ENCODE measurements around the gene KCNA2.

Gene KCNA2

GRCh38 chr1:110626889-110627288 lies 20.7 kb upstream of the KCNA2 start:
- no peak for TF ChIP-seq CTCF (IDR thresholded peaks at IDR 0.05; ENCODE audit: unreplicated experiment in 3 of 3)
- Mint-ChIP-seq H3K4me3 (no peak overlapping the region), H3K27me3 (ENCODE audit: low read depth) (peaks cover 45% of the 10 kb centered on the region), H3K9me3 (no peaks in the 10 kb centered on the region), H3K36me3 (ENCODE audit: low read depth) (no peaks in the 10 kb centered on the region), H3K4me1 (no peaks in the 10 kb centered on the region), H3K27ac (no peak overlapping the region)

- no peak overlapping the region for H3K27ac Mint-ChIP-seq
- no peaks in the 10 kb centered on the region for H3K9me3 Mint-ChIP-seq
- peaks cover 6% of the 10 kb centered on the region for H3K4me1 Mint-ChIP-seq
- no peaks in the 10 kb centered on the region for H3K36me3 Mint-ChIP-seq (ENCODE audit: low read depth)
- TF ChIP-seq CTCF (IDR thresholded peaks at IDR 0.05; ENCODE audit: unreplicated experiment in 3 of 3) = no peak
- H3K27me3 Mint-ChIP-seq (ENCODE audit: low read depth) = peaks cover 79% of the 10 kb centered on the region
- no peak overlapping the region for H3K4me3 Mint-ChIP-seq
Observed at GRCh38 chr1:110620686-110621085, 14.5 kb upstream of the KCNA2 start.

GRCh38 chr1:110620250-110620615 lies 14.1 kb upstream of the KCNA2 start:
- H3K36me3 Mint-ChIP-seq (ENCODE audit: low read depth) = no peaks in the 10 kb centered on the region
- H3K27me3 Mint-ChIP-seq (ENCODE audit: low read depth) = peaks cover 82% of the 10 kb centered on the region
- peaks cover 6% of the 10 kb centered on the region for H3K4me1 Mint-ChIP-seq
- no peak for TF ChIP-seq CTCF (IDR thresholded peaks at IDR 0.05; ENCODE audit: unreplicated experiment in 3 of 3)
- no peak overlapping the region for H3K4me3 Mint-ChIP-seq
- no peak overlapping the region for H3K27ac Mint-ChIP-seq
- H3K9me3 Mint-ChIP-seq = no peaks in the 10 kb centered on the region

GRCh38 chr1:110619412-110620249 lies 13.5 kb upstream of the KCNA2 start:
- Mint-ChIP-seq H3K36me3 (ENCODE audit: low read depth) (no peaks in the 10 kb centered on the region), H3K27me3 (ENCODE audit: low read depth) (peaks cover 83% of the 10 kb centered on the region), H3K27ac (no peak overlapping the region)

GRCh38 chr1:110618668-110619067 lies 12.5 kb upstream of the KCNA2 start:
- Mint-ChIP-seq H3K27me3 (ENCODE audit: low read depth) (peaks cover 86% of the 10 kb centered on the region), H3K36me3 (ENCODE audit: low read depth) (no peaks in the 10 kb centered on the region), H3K4me1 (peaks cover 6% of the 10 kb centered on the region), H3K27ac (no peak overlapping the region), H3K4me3 (no peak overlapping the region), H3K9me3 (no peaks in the 10 kb centered on the region)
- TF ChIP-seq CTCF (IDR thresholded peaks at IDR 0.05; ENCODE audit: unreplicated experiment in 3 of 3) = no peak

More at GRCh38 chr1:110619412-110620249, 13.5 kb upstream of the KCNA2 start:
- H3K4me3 Mint-ChIP-seq = peak overlapping the region in 1 of 3 experiments; percentile 22
- peak; percentile 94 to 96 (median 95) for TF ChIP-seq CTCF (IDR thresholded peaks at IDR 0.05; ENCODE audit: unreplicated experiment in 3 of 3)
- no peaks in the 10 kb centered on the region for H3K9me3 Mint-ChIP-seq
- peaks cover 6% of the 10 kb centered on the region for H3K4me1 Mint-ChIP-seq

- Mint-ChIP-seq H3K27ac (no peak overlapping the region), H3K36me3 (ENCODE audit: low read depth) (no peaks in the 10 kb centered on the region), H3K4me3 (no peak overlapping the region), H3K27me3 (ENCODE audit: low read depth) (peaks cover 88% of the 10 kb centered on the region), H3K4me1 (peaks cover 6% of the 10 kb centered on the region), H3K9me3 (no peaks in the 10 kb centered on the region)
- no peak for TF ChIP-seq CTCF (IDR thresholded peaks at IDR 0.05; ENCODE audit: unreplicated experiment in 3 of 3)
Observed at GRCh38 chr1:110617589-110617988, 11.4 kb upstream of the KCNA2 start.
